SW 1271 (cell line): ENCODE data around the gene LRRC72.

Experiments used
- DNase-seq, 2 experiments: peaks; one replicate each; lab custom pipeline; 2025; lab: John Stamatoyannopoulos, UW

LRRC72 gene

DNA sequence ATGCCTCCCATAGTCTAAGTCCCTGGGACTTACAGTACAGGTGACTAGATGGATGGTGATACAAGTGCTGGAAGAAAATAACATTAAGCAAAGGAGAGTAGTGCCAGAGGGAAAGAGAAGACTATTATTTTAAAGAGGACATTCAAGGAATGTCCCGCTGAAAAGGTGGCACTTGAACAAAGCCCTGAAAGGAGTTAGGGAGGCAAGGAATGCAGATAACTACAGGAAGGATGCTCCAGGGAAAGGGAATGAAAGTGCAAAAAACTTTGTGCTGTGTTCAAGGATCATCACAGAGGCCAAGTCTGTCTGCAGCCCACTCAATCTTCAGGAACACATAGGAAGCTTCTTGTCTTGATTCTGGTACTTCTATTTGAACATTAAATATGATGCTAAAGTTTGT lies 104.0 kb downstream of the LRRC72 start:
- DNase-seq = no peak
